GM12891 (cell line): ENCODE data around the gene AP4E1.

ENCODE experiments used
- DNase-seq: peaks from one replicate; pipeline ENCODE4 v3.0.0; 2011; ENCODE audit warnings: low spot score; ENCODE audit not compliant: insufficient read length
- FAIRE-seq: peaks from 2 replicates; lab custom pipeline; 2011; peaks lifted over from hg19 to GRCh38; lab: Jason Lieb, UNC
- PAX5 ChIP-seq: IDR thresholded peaks from 2 replicates; pipeline ENCODE4 v1.6.1; 2011; ENCODE audit warnings: low read length, moderate library complexity, mild to moderate bottlenecking; ENCODE audit not compliant: insufficient read depth, severe bottlenecking
- POLR2A ChIP-seq: IDR thresholded peaks from 2 replicates; pipeline ENCODE4 v1.6.1; 2011; ENCODE audit warnings: low read depth, low read length, control low read depth
- POLR2AphosphoS5 ChIP-seq: IDR thresholded peaks from 2 replicates; pipeline ENCODE4 v1.6.1; 2011; ENCODE audit warnings: low read depth, low read length, control low read depth
- POU2F2 ChIP-seq: IDR thresholded peaks from 2 replicates; pipeline ENCODE4 v1.6.1; 2011; ENCODE audit warnings: low read depth, mild to moderate bottlenecking, control low read depth, low read length, moderate library complexity
- SPI1 ChIP-seq: IDR thresholded peaks from 2 replicates; pipeline ENCODE4 v1.6.1; 2011; ENCODE audit warnings: low read depth, low read length, control low read depth
- TAF1 ChIP-seq: IDR thresholded peaks from 2 replicates; pipeline ENCODE4 v1.6.1; 2011; ENCODE audit warnings: low read depth, low read length, control low read depth

Gene AP4E1

DNA sequence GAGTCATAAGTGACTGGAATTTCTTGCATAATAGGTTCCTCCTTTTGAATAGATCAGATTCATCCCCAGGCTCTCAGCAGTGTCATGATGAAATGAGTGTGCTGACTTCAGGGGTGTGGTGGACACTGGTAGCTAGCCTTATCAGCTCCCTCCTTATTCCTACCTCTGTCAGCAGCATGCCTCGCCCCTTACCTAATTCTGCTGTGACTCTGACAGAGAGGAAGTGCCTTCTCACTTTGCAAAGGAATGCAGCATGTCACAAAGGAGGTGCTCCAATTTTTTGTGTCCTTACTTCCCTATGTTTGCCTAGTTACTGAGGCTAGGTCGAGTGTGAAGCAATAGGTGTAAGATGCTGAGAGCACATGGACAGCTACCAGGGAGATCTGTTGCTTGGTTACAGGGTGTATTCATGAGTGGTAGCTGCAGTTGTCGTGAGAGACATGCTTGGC is 95.6 kb downstream of the AP4E1 start:
- no peak for DNase-seq
- FAIRE-seq, result no peak
- no peak for TF ChIP-seq POLR2A
- no peak for TF ChIP-seq POLR2AphosphoS5
- TF ChIP-seq POU2F2, result no peak
- TF ChIP-seq PAX5, result no peak
- no peak for TF ChIP-seq SPI1
- TF ChIP-seq TAF1, result no peak

- no peak for DNase-seq
- no peak for TF ChIP-seq POLR2AphosphoS5
- no peak for TF ChIP-seq SPI1
- TF ChIP-seq TAF1, result no peak
- TF ChIP-seq PAX5, result no peak
- TF ChIP-seq POU2F2, result no peak
- no peak for TF ChIP-seq POLR2A
- FAIRE-seq, result no peak
Measured at GRCh38 chr15:51006336-51006985, 98.0 kb downstream of the AP4E1 start.

DNA sequence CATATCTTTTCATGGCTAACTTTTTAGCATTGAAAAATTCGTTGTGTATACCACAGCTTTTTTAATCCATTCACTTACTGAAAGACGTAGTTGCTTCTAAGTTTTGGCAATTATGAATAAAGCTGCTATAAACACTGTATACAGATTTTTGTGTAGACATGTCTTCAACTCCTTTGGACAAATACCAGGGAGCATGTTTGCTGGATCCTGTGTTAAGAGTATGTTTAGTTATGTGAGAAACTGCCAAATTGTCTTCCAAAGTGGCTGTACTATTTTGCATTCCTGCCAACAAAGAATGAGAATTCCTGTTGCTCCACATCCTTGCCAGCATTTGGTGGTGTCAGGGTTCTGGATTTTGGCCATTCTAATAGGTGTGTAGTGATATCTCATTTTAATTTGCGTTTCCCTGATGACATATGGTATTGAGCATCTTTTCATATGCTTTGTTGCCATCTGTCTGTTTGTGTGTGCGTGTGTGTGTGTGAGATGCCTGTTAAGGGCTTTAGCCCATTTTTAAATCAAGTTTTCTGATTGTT is 98.7 kb downstream of the AP4E1 start:
- FAIRE-seq, result no peak
- no peak for DNase-seq
- TF ChIP-seq PAX5, result no peak
- no peak for TF ChIP-seq POU2F2
- TF ChIP-seq POLR2AphosphoS5, result no peak
- TF ChIP-seq POLR2A, result no peak
- no peak for TF ChIP-seq TAF1
- TF ChIP-seq SPI1, result no peak

DNA sequence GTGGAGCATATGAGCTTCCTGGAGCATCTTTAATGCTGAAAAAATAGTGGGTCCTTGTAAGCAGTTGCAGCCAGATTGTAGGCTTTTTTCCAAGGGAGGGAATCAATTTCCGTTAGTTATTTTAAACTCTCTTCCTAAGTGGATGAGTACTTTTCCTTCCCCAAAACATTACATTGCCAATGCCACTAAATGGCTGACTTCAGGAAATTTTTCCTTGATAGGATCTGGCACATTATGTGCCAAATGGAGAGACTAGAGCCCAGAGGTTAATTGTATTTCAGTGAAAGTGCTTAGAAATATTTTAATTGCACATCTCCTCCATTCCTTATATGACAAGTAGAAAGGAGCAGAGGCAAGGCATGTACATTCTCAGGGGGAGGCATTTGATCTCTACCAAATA is 102.7 kb downstream of the AP4E1 start:
- DNase-seq (no peak), FAIRE-seq (no peak)
- no peak for TF ChIP-seq POLR2A
- TF ChIP-seq POLR2AphosphoS5, result no peak
- no peak for TF ChIP-seq PAX5
- TF ChIP-seq SPI1, result no peak
- TF ChIP-seq TAF1, result no peak
- TF ChIP-seq POU2F2, result no peak

GRCh38 chr15:51016615-51017014 is 108.1 kb downstream of the AP4E1 start:
- no peak for FAIRE-seq

DNA sequence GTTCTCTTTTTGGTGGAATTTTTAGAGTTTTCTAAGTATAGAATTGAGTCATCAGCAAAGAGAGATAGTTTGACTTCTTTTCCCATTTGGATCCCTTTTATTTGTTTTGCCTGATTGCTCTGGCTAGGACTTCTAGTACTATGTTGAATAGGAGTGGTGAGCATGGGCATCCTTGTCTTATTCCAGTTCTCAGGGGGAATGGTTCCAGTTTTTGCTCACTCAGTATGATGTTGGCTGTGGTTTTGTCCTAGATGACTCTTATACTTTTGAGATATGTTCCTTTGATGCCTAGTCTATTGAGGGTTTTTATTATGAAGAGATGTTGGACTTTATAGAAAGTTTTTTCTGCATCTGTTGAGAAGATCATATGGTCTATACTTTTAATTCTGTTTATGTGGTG is 113.7 kb downstream of the AP4E1 start:
- no peak for DNase-seq

More at GRCh38 chr15:51016615-51017014, 108.1 kb downstream of the AP4E1 start:
- no peak for TF ChIP-seq POU2F2
- TF ChIP-seq POLR2AphosphoS5, result no peak
- no peak for TF ChIP-seq PAX5
- no peak for TF ChIP-seq TAF1
- no peak for TF ChIP-seq POLR2A
- no peak for TF ChIP-seq SPI1
- DNase-seq, result no peak

GRCh38 chr15:51023499-51023898 is 115.0 kb downstream of the AP4E1 start:
- no peak for DNase-seq
- no peak for FAIRE-seq
- TF ChIP-seq TAF1, result no peak

More for the DNA sequence above, 113.7 kb downstream of the AP4E1 start:
- TF ChIP-seq PAX5 (no peak), POU2F2 (no peak), POLR2A (no peak), TAF1 (no peak), POLR2AphosphoS5 (no peak), SPI1 (no peak)
- FAIRE-seq, result no peak

GRCh38 chr15:51024735-51025453 is 116.4 kb downstream of the AP4E1 start:
- no peak for FAIRE-seq
- TF ChIP-seq TAF1, result no peak
- no peak for TF ChIP-seq POU2F2
- TF ChIP-seq PAX5, result no peak
- TF ChIP-seq POLR2AphosphoS5, result no peak
- no peak for TF ChIP-seq POLR2A
- TF ChIP-seq SPI1, result no peak
- no peak for DNase-seq

GRCh38 chr15:51025454-51025846 is 117.0 kb downstream of the AP4E1 start:
- no peak for TF ChIP-seq POU2F2
- no peak for TF ChIP-seq POLR2AphosphoS5
- no peak for TF ChIP-seq PAX5
- no peak for TF ChIP-seq POLR2A
- TF ChIP-seq TAF1, result no peak
- TF ChIP-seq SPI1, result no peak
- no peak for DNase-seq

More at GRCh38 chr15:51025454-51025846, 117.0 kb downstream of the AP4E1 start:
- FAIRE-seq, result no peak
